Neural progenitor cell (in vitro differentiated cells): Measurements from ENCODE around the gene GHITM. TPM values are rescaled to one million over a fixed set of nuclear protein-coding genes. Genes with fewer than 3 reads are reported as not detected.

ENCODE experiments used
- DNase-seq: peaks from one replicate; pipeline ENCODE4 v3.0.0-alpha.2; 2016; ENCODE audit warnings: low spot score
- H2AFZ ChIP-seq: fragments of 200-600 bp; sonication (generic); replicated peaks from 2 replicates; pipeline ENCODE4 v1.6.1; 2016; ENCODE audit warnings: antibody characterized with exemption
- H3F3A ChIP-seq: fragments of 200-600 bp; sonication (generic); 2 replicates; pipeline ENCODE4 v1.6.1; 2016; ENCODE audit warnings: antibody characterized with exemption, low read depth
- H3K27ac ChIP-seq: fragments of 200-600 bp; sonication (generic); 2 replicates; pipeline ENCODE4 v1.5.1; 2016; ENCODE audit warnings: mild to moderate bottlenecking
- H3K27me3 ChIP-seq: fragments of 200-600 bp; sonication (generic); 2 replicates; pipeline ENCODE4 v1.6.1; 2016; ENCODE audit warnings: mild to moderate bottlenecking, moderate library complexity
- H3K36me3 ChIP-seq: fragments of 200-600 bp; sonication (generic); 2 replicates; pipeline ENCODE4 v1.5.1; 2016
- H3K4me1 ChIP-seq: fragments of 200-600 bp; sonication (generic); 2 replicates; pipeline ENCODE4 v1.6.1; 2016; ENCODE audit warnings: mixed run types
- H3K4me2 ChIP-seq: fragments of 200-600 bp; sonication (generic); 2 replicates; pipeline ENCODE4 v1.6.1; 2016
- H3K4me3 ChIP-seq: fragments of 200-600 bp; sonication (generic); 2 replicates; pipeline ENCODE4 v1.5.1; 2016
- H3K79me2 ChIP-seq: fragments of 200-600 bp; sonication (generic); 2 replicates; pipeline ENCODE4 v1.6.1; 2016; ENCODE audit warnings: low read depth
- H3K9ac ChIP-seq: fragments of 200-600 bp; sonication (generic); 2 replicates; pipeline ENCODE4 v1.6.1; 2016
- H3K9me3 ChIP-seq: fragments of 200-600 bp; sonication (generic); 2 replicates; pipeline ENCODE4 v1.5.1; 2016; ENCODE audit warnings: low read depth
- H4K20me1 ChIP-seq: fragments of 200-600 bp; sonication (generic); 2 replicates; pipeline ENCODE4 v1.6.1; 2016; ENCODE audit warnings: low read depth
- H3K27ac Mint-ChIP-seq: 3 replicates; pipeline ENCODE4 v1.8.0; 2021; ENCODE audit warnings: mixed read lengths
- H3K27me3 Mint-ChIP-seq: 2 replicates; pipeline ENCODE4 v1.8.0; 2022; ENCODE audit warnings: low read depth, mild to moderate bottlenecking, inconsistent platforms, moderate library complexity, mixed read lengths; ENCODE audit not compliant: insufficient read depth
- H3K36me3 Mint-ChIP-seq: 3 replicates; pipeline ENCODE4 v1.8.0; 2021; ENCODE audit warnings: mixed read lengths
- H3K4me1 Mint-ChIP-seq: 3 replicates; pipeline ENCODE4 v1.8.0; 2021; ENCODE audit warnings: mixed read lengths
- H3K4me3 Mint-ChIP-seq: 3 replicates; pipeline ENCODE4 v1.8.0; 2021; ENCODE audit warnings: mild to moderate bottlenecking, moderate library complexity, mixed read lengths
- H3K9me3 Mint-ChIP-seq: 3 replicates; pipeline ENCODE4 v1.8.0; 2020; ENCODE audit warnings: mixed read lengths
- EZH2 ChIP-seq: fragments of 200-600 bp; sonication (generic); IDR thresholded peaks from 2 replicates; pipeline ENCODE4 v1.6.1; 2017; ENCODE audit warnings: antibody characterized with exemption, mild to moderate bottlenecking, moderate library complexity
- EZH2phosphoT487 ChIP-seq: fragments of 200-600 bp; sonication (generic); IDR thresholded peaks from 2 replicates; pipeline ENCODE4 v1.6.1; 2017; ENCODE audit warnings: antibody characterized with exemption
- total RNA-seq: library from RNA; depleted of rRNA; stranded (reverse); fragments of >200 nt; gene quantifications from 2 replicates; pipeline ENCODE4 v1.2.3, GENCODE V29; 2015; ENCODE audit warnings: low replicate concordance
- TF ChIP-seq, protein P1 (sequence below): fragments of 200-600 bp; sonication (generic); IDR thresholded peaks from 2 replicates; pipeline ENCODE4 v1.5.1; 2017; ENCODE audit warnings: antibody characterized with exemption, mild to moderate bottlenecking

GHITM gene
- total RNA-seq, 1 donor from 2014 or later, result 181 TPM

DNA sequence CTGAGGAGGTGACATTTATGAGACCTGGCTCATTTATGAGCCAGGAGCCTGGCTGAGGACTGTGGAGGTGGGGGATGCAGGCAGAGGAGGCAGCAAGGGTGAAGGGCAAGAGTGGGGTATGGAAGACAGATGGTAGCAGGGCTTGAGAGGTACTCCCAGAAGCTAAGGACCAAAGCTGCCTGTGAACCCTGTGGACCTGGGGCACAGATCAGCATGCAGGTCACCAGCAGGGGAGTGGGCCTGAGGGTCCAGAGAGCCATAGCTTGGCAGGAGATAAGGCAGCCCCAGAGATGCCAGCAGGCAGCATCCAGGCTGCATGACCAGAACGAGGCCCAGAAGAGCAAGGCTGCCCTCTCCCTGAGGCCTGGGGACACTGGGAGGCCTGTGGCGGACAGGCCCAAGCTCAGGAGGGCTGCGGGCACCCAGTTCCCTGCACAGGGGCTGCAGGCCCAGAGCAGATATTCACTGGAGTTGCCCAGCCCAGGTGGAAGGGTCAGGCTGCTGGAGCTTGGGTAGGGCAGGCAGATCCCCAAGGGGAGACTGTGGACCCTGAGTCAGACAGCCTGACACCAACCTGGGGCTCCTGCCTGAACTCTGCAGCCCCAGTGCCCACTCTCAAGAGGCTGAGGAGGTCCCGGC lies 37.6 kb downstream of the GHITM start:
- H4K20me1 ChIP-seq, result no peaks in the 10 kb centered on the region
- Mint-ChIP-seq H3K4me3 (no peak overlapping the region), H3K27ac (peak overlapping the region; percentile 52), H3K27me3 (peaks cover 2% of the 10 kb centered on the region), H3K9me3 (no peaks in the 10 kb centered on the region), H3K36me3 (no peaks in the 10 kb centered on the region), H3K4me1 (peaks cover 3% of the 10 kb centered on the region)
- no peaks in the 10 kb centered on the region for H3F3A ChIP-seq
- H3K79me2 ChIP-seq, result no peaks in the 10 kb centered on the region
- no peak overlapping the region for H3K27ac ChIP-seq
- H2AFZ ChIP-seq, result no peak overlapping the region
- DNase-seq, result no peak
- TF ChIP-seq, protein P1, sequence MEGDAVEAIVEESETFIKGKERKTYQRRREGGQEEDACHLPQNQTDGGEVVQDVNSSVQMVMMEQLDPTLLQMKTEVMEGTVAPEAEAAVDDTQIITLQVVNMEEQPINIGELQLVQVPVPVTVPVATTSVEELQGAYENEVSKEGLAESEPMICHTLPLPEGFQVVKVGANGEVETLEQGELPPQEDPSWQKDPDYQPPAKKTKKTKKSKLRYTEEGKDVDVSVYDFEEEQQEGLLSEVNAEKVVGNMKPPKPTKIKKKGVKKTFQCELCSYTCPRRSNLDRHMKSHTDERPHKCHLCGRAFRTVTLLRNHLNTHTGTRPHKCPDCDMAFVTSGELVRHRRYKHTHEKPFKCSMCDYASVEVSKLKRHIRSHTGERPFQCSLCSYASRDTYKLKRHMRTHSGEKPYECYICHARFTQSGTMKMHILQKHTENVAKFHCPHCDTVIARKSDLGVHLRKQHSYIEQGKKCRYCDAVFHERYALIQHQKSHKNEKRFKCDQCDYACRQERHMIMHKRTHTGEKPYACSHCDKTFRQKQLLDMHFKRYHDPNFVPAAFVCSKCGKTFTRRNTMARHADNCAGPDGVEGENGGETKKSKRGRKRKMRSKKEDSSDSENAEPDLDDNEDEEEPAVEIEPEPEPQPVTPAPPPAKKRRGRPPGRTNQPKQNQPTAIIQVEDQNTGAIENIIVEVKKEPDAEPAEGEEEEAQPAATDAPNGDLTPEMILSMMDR, result no peak
- TF ChIP-seq EZH2phosphoT487 (no peak), EZH2 (no peak)
- H3K9me3 ChIP-seq, result no peaks in the 10 kb centered on the region
- no peak overlapping the region for H3K9ac ChIP-seq
- H3K4me1 ChIP-seq, result peaks cover 3% of the 10 kb centered on the region
- H3K4me3 ChIP-seq, result no peak overlapping the region
- no peak overlapping the region for H3K4me2 ChIP-seq
- H3K36me3 ChIP-seq, result no peaks in the 10 kb centered on the region
- H3K27me3 ChIP-seq, result no peaks in the 10 kb centered on the region

DNA sequence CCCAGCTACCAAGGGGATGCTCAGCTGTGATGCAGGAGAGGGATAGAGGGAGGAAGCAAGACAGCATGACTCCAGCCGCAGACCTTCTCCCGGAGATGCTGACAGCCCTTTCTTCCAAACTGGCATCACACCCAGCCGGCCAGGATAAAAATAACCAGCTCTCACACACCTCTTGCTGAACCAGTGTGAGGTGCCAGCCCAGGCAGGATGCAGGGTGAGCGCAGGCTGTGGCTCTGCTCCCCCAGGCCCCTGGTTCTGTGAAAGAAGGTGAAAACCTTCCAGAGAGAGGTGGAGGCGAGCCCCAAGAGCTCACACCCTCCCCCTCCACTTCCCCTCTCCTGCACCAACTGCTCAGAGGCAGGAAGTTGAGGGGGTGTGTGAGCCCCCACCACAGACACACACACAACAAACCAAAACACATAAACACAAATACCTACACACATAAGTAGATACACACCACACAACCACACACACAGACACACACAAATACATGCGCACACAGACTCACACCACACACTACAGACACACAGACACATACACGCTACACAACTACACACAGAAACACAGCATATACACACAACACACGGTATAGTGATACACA lies 38.3 kb downstream of the GHITM start:
- TF ChIP-seq, protein P1, result no peak
- TF ChIP-seq EZH2 (no peak), EZH2phosphoT487 (no peak)
- H3K27ac Mint-ChIP-seq, result no peak overlapping the region

DNA sequence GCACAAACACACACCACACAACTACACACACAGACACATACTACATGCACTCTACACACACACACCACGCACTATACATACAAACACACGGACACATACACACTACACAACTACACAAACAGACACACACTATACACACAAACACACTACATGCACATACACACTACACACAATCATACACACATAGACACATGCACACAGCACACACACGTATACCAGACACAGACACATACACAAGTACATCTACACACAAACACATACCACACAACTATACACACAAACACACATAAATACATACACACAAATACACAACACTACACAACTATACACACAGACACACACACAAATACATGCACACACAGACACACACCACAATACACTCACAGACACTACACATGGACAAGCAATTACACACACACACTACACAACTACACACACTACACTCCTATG lies 38.9 kb downstream of the GHITM start:
- Histone ChIP-seq H3K4me3 (no peak overlapping the region), H3K79me2 (no peaks in the 10 kb centered on the region), H3K27ac (no peak overlapping the region), H3K4me2 (no peak overlapping the region), H2AFZ (no peak overlapping the region), H3K27me3 (no peaks in the 10 kb centered on the region), H3K36me3 (no peaks in the 10 kb centered on the region), H3K4me1 (peaks cover 3% of the 10 kb centered on the region), H3K9me3 (no peaks in the 10 kb centered on the region), H4K20me1 (no peaks in the 10 kb centered on the region), H3F3A (no peaks in the 10 kb centered on the region), H3K9ac (no peak overlapping the region)
- no peak for DNase-seq
- Mint-ChIP-seq H3K9me3 (no peaks in the 10 kb centered on the region), H3K4me3 (no peak overlapping the region), H3K27ac (no peak overlapping the region), H3K27me3 (peaks cover 3% of the 10 kb centered on the region), H3K36me3 (no peaks in the 10 kb centered on the region), H3K4me1 (no peaks in the 10 kb centered on the region)
- TF ChIP-seq, protein P1, result no peak
- no peak for TF ChIP-seq EZH2phosphoT487
- no peak for TF ChIP-seq EZH2

More for the DNA sequence above, 38.3 kb downstream of the GHITM start:
- Histone ChIP-seq H4K20me1 (no peaks in the 10 kb centered on the region), H3K9me3 (no peaks in the 10 kb centered on the region), H3F3A (no peaks in the 10 kb centered on the region), H3K27ac (no peak overlapping the region), H3K4me2 (no peak overlapping the region), H3K36me3 (no peaks in the 10 kb centered on the region), H3K4me3 (no peak overlapping the region), H3K79me2 (no peaks in the 10 kb centered on the region), H3K4me1 (peaks cover 3% of the 10 kb centered on the region), H3K27me3 (no peaks in the 10 kb centered on the region), H2AFZ (no peak overlapping the region), H3K9ac (no peak overlapping the region)
- no peaks in the 10 kb centered on the region for H3K4me1 Mint-ChIP-seq
- no peak for DNase-seq
- no peaks in the 10 kb centered on the region for H3K9me3 Mint-ChIP-seq
- no peak overlapping the region for H3K4me3 Mint-ChIP-seq
- H3K36me3 Mint-ChIP-seq, result no peaks in the 10 kb centered on the region
- H3K27me3 Mint-ChIP-seq, result peaks cover 3% of the 10 kb centered on the region
